Stimulated activated memory B cell treated with anti-CD40 and anti-IgM and Interleukin-4, amounts not matched to agents 10 μg/mL and 1 μg/mL and 100 μg/mL, for 72 hours (primary cell): ENCODE data around the gene F3.
"Not testable (repeated sequence)": the region's sequence is repeated elsewhere in the genome, so short reads cannot be mapped to it uniquely, and the experiment has no call there.

ENCODE experiments used
- ATAC-seq: fragments of 150-1000 bp; cut with Tn5 transposase; 2 replicates; pipeline ENCODE4 v1.10.0; 2021
- H3K27ac Mint-ChIP-seq: one replicate; pipeline ENCODE4 v1.8.0; 2022; ENCODE audit warnings: mild to moderate bottlenecking, mixed read lengths
- H3K27me3 Mint-ChIP-seq: one replicate; pipeline ENCODE4 v1.8.0; 2022; ENCODE audit warnings: mixed read lengths
- H3K36me3 Mint-ChIP-seq: one replicate; pipeline ENCODE4 v1.8.0; 2022; ENCODE audit warnings: mixed read lengths
- H3K4me1 Mint-ChIP-seq: one replicate; pipeline ENCODE4 v1.8.0; 2022; ENCODE audit warnings: mixed read lengths
- H3K4me3 Mint-ChIP-seq: one replicate; pipeline ENCODE4 v1.8.0; 2022; ENCODE audit warnings: mild to moderate bottlenecking, moderate library complexity, mixed read lengths
- H3K9me3 Mint-ChIP-seq: one replicate; pipeline ENCODE4 v1.8.0; 2022; ENCODE audit warnings: mixed read lengths

The F3 gene

GRCh38 chr1:94541246-94542087, at the start of gene F3:
F3 (minus strand) TSS chr1:94541759; CDS start chr1:94541636, 123 bp downstream.
- H3K9me3 Mint-ChIP-seq: no peaks in the 10 kb centered on the region
- no peak within 1 kb of the TSS for H3K27ac Mint-ChIP-seq
- H3K4me1 Mint-ChIP-seq: peaks cover 17% of the 10 kb centered on the region
- H3K27me3 Mint-ChIP-seq: peaks cover 77% of the 10 kb centered on the region
- ATAC-seq: peak; percentile 78
- H3K4me3 Mint-ChIP-seq: peak within 1 kb of the TSS; percentile 72
- H3K36me3 Mint-ChIP-seq: no peaks in the 10 kb centered on the region

GRCh38 chr1:94590203-94591137, 48.9 kb upstream of the F3 start:
- no peak overlapping the region for H3K27ac Mint-ChIP-seq
- no peaks in the 10 kb centered on the region for H3K9me3 Mint-ChIP-seq
- H3K4me1 Mint-ChIP-seq: no peaks in the 10 kb centered on the region
- ATAC-seq: no peak
- no peak overlapping the region for H3K4me3 Mint-ChIP-seq
- peaks cover 24% of the 10 kb centered on the region for H3K27me3 Mint-ChIP-seq
- H3K36me3 Mint-ChIP-seq: no peaks in the 10 kb centered on the region

GRCh38 chr1:94589728-94590127, 48.2 kb upstream of the F3 start:
- no peak for ATAC-seq
- peaks cover 24% of the 10 kb centered on the region for H3K27me3 Mint-ChIP-seq
- no peaks in the 10 kb centered on the region for H3K36me3 Mint-ChIP-seq
- H3K9me3 Mint-ChIP-seq: no peaks in the 10 kb centered on the region
- no peak overlapping the region for H3K27ac Mint-ChIP-seq
- H3K4me1 Mint-ChIP-seq: no peaks in the 10 kb centered on the region
- H3K4me3 Mint-ChIP-seq: no peak overlapping the region

GRCh38 chr1:94582565-94582964, 41.0 kb upstream of the F3 start:
- Mint-ChIP-seq H3K36me3 (no peaks in the 10 kb centered on the region), H3K4me3 (no peak overlapping the region), H3K27me3 (peaks cover 26% of the 10 kb centered on the region), H3K27ac (no peak overlapping the region), H3K4me1 (no peaks in the 10 kb centered on the region), H3K9me3 (no peaks in the 10 kb centered on the region)
- no peak for ATAC-seq

GRCh38 chr1:94580367-94581115, 39.0 kb upstream of the F3 start:
- Mint-ChIP-seq H3K27ac (no peak overlapping the region), H3K9me3 (peaks cover 7% of the 10 kb centered on the region), H3K4me1 (no peaks in the 10 kb centered on the region), H3K36me3 (no peaks in the 10 kb centered on the region), H3K4me3 (no peak overlapping the region), H3K27me3 (peaks cover 23% of the 10 kb centered on the region)
- no peak for ATAC-seq

- no peak for ATAC-seq
- Mint-ChIP-seq H3K27ac (no peak overlapping the region), H3K9me3 (peaks cover 7% of the 10 kb centered on the region), H3K36me3 (no peaks in the 10 kb centered on the region), H3K4me1 (no peaks in the 10 kb centered on the region), H3K4me3 (no peak overlapping the region), H3K27me3 (peaks cover 23% of the 10 kb centered on the region)
Observed at GRCh38 chr1:94579876-94580294, 38.3 kb upstream of the F3 start.

GRCh38 chr1:94578856-94579255, 37.3 kb upstream of the F3 start:
- ATAC-seq: no peak
- Mint-ChIP-seq H3K27ac (no peak overlapping the region), H3K4me3 (no peak overlapping the region), H3K36me3 (no peaks in the 10 kb centered on the region), H3K9me3 (peaks cover 7% of the 10 kb centered on the region), H3K4me1 (no peaks in the 10 kb centered on the region), H3K27me3 (peaks cover 23% of the 10 kb centered on the region)

GRCh38 chr1:94573917-94574316, 32.4 kb upstream of the F3 start:
- not testable (repeated sequence) for H3K36me3 Mint-ChIP-seq, H3K27ac Mint-ChIP-seq, H3K4me3 Mint-ChIP-seq, H3K4me1 Mint-ChIP-seq, ATAC-seq
- H3K9me3 Mint-ChIP-seq: peaks cover 16% of the 10 kb centered on the region
- peaks cover 23% of the 10 kb centered on the region for H3K27me3 Mint-ChIP-seq

GRCh38 chr1:94572780-94573179, 31.2 kb upstream of the F3 start:
- Mint-ChIP-seq H3K4me1 (no peaks in the 10 kb centered on the region), H3K4me3 (no peak overlapping the region), H3K9me3 (peaks cover 16% of the 10 kb centered on the region), H3K36me3 (peaks cover 5% of the 10 kb centered on the region), H3K27ac (no peak overlapping the region), H3K27me3 (peaks cover 19% of the 10 kb centered on the region)
- no peak for ATAC-seq

GRCh38 chr1:94570965-94571364, 29.4 kb upstream of the F3 start:
- H3K4me3 Mint-ChIP-seq, H3K27ac Mint-ChIP-seq, ATAC-seq, H3K4me1 Mint-ChIP-seq, H3K36me3 Mint-ChIP-seq: not testable (repeated sequence)
- H3K9me3 Mint-ChIP-seq: peaks cover 12% of the 10 kb centered on the region
- H3K27me3 Mint-ChIP-seq: peaks cover 19% of the 10 kb centered on the region

GRCh38 chr1:94568806-94569205, 27.2 kb upstream of the F3 start:
- not testable (repeated sequence) for ATAC-seq, H3K27ac Mint-ChIP-seq, H3K4me1 Mint-ChIP-seq, H3K36me3 Mint-ChIP-seq, H3K4me3 Mint-ChIP-seq
- H3K9me3 Mint-ChIP-seq: peaks cover 12% of the 10 kb centered on the region
- peaks cover 19% of the 10 kb centered on the region for H3K27me3 Mint-ChIP-seq

GRCh38 chr1:94567975-94568607, 26.5 kb upstream of the F3 start:
- H3K4me3 Mint-ChIP-seq, ATAC-seq, H3K36me3 Mint-ChIP-seq, H3K27ac Mint-ChIP-seq, H3K4me1 Mint-ChIP-seq: not testable (repeated sequence)
- Mint-ChIP-seq H3K9me3 (peaks cover 12% of the 10 kb centered on the region), H3K27me3 (peaks cover 19% of the 10 kb centered on the region)

- H3K4me3 Mint-ChIP-seq, H3K9me3 Mint-ChIP-seq, H3K36me3 Mint-ChIP-seq, ATAC-seq, H3K27ac Mint-ChIP-seq, H3K4me1 Mint-ChIP-seq: not testable (repeated sequence)
- H3K27me3 Mint-ChIP-seq: peaks cover 14% of the 10 kb centered on the region
Observed at GRCh38 chr1:94566436-94566835, 24.9 kb upstream of the F3 start.

GRCh38 chr1:94565901-94566300, 24.3 kb upstream of the F3 start:
- no peak for ATAC-seq

More at GRCh38 chr1:94565901-94566300, 24.3 kb upstream of the F3 start:
- Mint-ChIP-seq H3K27me3 (peaks cover 8% of the 10 kb centered on the region), H3K4me1 (no peaks in the 10 kb centered on the region), H3K27ac (no peak overlapping the region), H3K9me3 (peaks cover 2% of the 10 kb centered on the region), H3K4me3 (no peak overlapping the region), H3K36me3 (no peaks in the 10 kb centered on the region)
